HG02798 (cell line): ENCODE measurements around the gene RPAP3.

Experiments
- ATAC-seq: cut with Tn5 transposase; IDR thresholded peaks from one replicate; pipeline ENCODE4 v1.9.1; 2021; ENCODE audit warnings: mild to moderate bottlenecking; ENCODE audit not compliant: unreplicated experiment, poor library complexity

The RPAP3 gene

DNA sequence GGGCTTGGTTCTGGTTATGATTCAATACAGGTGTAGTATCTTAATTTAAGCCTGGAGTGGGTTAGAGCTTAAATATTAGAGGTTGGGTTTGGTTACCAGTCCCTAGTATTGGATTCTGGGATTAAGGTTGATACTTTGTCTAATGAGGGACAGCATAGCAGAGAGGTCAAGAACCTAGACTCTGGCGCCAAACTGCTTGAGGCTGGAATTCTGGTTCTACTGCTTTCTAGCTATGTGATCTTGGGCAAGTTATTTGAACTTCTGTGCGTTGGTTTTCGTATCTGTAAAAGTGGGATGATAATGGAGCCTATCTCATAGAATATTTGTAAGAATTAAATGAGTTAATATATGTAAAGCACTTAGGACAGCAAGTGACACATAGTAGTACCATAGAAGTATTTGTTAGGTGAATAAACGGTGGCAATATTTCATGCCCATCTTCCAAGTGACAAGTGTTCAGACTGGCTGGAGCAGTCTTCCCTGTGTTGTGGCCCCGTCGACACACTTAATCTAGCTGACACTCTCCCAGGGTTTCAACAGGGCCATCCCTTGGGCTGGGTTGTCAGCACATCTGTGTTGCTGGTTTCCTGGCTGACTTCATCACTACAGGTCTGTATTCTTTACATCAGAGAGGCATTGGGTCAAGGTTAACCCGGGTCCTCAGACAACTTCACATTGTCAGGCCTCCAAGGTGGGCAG is 16.5 kb upstream of the RPAP3 start:
- no peak for ATAC-seq

DNA sequence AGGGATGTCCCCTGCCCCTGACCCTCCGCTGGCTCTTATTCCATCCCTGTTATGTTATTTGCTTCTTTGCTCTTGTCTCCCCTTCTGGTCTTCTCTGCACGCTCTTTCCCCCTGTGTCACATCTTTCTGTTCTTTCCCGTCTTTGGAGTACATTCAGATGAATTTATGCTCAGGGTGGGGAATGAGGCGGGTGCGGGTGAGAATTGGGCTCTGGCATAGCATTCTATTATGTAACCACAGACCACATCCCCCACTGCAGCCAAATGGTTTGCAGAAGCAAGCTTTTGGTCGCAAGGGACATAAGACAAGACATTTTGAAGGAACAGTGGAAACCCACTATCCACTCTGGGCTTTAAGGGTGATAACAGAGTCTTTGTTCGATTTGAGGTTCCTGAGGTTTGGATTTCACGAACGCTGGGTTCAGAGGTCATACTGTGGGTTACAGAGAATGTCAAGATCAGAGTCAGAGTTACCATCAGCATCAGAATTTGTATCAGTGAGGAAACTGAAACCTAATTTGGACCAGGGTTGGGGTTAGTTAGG is 15.7 kb upstream of the RPAP3 start:
- no peak for ATAC-seq

DNA sequence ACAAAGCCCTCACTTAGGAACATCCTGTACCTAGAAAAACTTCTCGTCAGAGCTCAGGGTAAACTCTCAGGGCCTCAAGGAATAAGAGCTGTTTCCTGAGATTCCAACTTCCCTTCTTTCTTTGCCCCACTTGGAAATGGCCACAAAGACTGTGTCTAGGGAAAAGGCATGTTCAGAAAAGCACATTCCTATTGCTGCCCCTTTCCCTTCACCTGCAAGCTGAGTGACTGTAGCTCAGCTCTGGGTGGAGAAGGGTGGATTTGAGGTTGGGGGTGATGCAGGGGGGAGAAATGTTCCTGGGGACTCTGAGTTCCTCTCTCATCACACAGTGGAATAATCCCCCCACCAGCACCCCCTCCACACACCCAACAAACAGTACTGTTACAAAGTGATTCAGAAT is 12.7 kb upstream of the RPAP3 start:
- no peak for ATAC-seq

DNA sequence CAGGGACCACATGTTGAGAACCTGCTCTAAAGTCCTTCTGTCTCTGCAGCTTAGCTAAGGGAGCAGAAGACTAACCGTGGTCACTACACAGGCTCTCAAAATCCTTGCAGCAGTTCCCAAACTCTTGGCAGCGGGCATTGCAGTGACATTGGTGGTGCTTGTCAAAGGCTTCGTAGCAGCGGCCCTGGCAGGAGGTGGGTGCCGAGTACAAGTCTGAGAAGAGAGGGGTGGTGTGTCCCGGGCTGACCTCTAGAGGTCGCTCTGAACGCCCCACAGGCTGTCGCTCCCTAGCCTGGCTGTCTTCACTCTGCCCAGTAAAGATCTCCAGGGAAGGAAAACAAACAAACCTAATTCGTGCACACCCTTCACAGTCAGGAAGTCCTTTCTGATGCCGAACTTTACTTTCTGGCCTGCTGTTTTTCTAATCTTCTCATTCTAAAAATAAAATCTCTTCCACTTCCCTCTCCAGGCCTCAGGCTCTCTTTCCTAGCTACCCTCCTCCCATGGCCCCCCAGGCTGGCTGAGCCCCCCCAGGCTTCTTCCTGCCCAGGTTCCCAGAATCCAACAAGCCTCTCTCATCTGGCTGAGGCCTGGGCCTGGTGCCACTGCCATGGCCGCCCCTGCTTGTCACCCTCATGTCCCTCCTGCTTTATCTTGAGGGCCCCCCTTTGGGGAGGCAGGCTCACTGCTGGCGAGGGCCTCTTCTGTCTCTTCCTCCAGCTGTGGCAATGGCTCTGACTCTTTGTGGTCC is 11.8 kb upstream of the RPAP3 start:
- ATAC-seq: no peak

DNA sequence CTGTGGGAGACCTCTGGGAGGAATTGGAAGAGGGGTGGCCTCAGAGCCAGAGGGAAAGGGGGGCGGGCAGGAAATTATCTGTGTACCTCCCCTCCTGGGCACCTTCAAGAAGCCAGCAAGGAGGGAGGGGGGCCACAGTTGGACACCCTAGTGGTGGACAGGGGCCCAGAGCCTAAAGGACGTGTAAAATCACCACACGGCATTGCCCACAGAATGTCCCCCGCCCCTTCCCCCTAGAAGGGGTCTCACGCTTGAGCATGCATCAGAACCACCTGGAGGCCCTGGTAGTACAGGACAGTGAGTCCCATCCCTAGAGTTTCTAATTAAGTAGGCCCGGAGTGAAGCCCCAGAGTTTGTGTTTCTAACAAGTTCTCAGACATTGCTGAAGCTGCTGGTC is 11.2 kb upstream of the RPAP3 start:
- ATAC-seq: no peak

GRCh38 chr12:47715877-47716548 is 10.2 kb upstream of the RPAP3 start:
- no peak for ATAC-seq

GRCh38 chr12:47715393-47715876 is 9.6 kb upstream of the RPAP3 start:
- ATAC-seq: peak; percentile 71

DNA sequence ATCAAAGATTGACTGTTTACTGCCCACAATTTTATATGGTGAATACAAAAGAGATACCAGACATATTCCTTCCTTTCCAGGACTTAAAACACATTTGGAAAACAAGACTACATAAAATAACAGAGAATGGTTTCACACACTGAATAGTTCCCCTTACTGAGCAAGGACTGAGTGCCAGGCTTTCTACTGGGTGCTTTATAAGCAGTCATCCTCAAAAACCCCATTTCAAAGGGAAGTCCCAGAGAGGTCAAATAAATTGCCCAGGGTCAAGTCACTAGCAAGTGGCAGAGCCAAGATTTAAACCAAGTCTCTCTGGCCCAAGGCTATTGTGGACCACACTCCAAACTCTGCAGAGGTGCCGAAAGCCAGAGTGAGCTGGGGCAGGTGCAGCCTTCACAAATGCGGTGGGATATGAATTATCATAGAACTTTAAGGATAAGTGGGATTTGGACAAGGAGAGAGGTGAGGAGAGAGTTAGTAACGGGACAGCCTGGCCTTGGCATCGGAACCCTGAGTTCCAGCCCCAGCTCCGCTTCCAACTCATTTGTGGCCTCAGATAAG is 9.1 kb upstream of the RPAP3 start:
- peak; percentile 17 for ATAC-seq

- ATAC-seq: no peak
Measured at GRCh38 chr12:47712171-47712570, 6.3 kb upstream of the RPAP3 start.

- ATAC-seq: no peak
Measured at GRCh38 chr12:47711448-47711847, 5.6 kb upstream of the RPAP3 start.

DNA sequence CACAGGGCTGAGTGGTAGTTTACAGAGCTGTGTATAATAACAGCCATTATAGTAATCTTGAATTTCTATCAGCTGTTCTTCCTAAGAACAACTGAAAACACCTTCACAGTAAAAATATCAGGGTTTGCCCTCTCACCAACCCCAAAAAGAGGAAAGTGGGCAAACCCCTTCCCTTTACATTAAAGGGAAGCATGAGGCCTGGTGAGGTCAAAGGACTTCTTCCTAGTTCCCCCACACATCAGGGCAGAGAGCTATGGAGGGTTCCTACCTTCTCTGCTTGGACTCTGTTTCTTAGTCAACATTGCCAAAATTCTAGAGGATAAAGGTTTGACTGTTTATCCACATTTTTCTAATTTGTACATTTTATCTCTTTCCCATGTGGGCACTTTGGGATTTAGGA is 4.4 kb upstream of the RPAP3 start:
- ATAC-seq: no peak

- no peak for ATAC-seq
Measured at GRCh38 chr12:47709671-47710070, 3.8 kb upstream of the RPAP3 start.

GRCh38 chr12:47709237-47709636 is 3.4 kb upstream of the RPAP3 start:
- no peak for ATAC-seq

DNA sequence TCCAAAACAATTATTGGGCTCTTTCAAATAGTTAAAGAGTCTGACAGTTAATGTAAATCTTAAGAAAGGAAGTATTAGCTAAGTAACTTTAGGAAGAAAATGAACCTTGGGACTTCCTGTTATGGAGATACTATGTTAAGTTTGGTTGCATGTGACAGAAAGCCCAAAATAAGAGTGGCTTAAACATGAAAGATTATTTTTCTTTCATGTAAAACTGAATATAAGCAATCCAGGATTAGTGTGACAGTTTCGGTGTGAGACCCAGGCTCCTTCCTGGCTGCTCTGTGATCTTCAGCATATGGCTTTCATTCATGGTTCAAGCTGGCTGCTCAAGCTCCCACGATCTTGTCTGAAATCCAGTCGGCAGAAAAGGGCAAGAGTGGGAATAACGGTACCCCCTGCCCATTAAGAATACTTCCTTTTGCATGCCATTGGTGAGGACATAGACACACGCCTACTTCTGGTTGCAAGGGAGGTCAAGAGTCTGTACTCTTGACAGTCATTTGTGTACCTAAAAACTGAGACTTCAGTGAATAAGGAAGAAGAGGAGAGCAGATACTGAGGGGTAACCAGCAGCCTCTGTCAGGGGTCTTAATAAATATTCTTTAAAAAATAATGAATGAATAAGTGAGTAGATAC is 2.2 kb upstream of the RPAP3 start:
- no peak for ATAC-seq

- ATAC-seq: no peak
Measured at GRCh38 chr12:47707355-47707754, 1.5 kb upstream of the RPAP3 start.

DNA sequence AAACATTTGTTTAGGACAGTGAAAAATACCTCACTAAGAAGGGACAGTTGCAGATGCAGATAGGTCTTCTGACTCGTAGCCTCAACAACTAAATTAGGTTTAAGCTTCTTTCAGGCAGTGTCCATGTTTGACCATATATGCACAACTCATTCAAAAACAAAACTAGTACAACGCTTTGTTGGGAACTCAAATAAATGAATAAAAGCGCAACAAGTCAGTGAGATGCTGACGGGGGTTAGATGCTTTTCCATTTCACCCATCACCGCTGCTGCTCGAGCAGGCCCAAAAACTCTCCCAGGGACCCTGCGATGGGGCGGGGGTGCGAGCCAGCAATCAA is 633 bp downstream of the RPAP3 start:
- no peak for ATAC-seq

DNA sequence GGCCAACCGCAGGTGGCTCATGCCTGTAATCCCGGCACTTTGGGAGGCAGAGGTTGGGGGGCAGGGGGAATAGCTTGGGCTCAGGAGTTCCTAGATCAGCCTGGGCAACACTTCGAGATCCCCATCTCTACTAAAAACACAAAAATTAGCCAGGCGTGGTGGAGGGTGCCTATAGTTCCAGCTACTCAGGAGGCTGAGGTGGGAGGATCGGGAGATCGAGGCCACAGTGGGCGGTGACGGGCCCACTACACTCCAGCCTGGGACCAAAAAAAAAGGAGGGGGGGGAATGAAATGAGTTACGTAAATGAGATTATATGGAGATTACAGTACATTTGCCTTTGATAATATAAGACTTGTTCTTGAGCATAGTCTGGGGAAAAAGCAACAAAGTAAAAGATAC is 1.1 kb downstream of the RPAP3 start:
- ATAC-seq: no peak

- ATAC-seq: no peak
Measured at GRCh38 chr12:47700263-47700662, 5.6 kb downstream of the RPAP3 start.

DNA sequence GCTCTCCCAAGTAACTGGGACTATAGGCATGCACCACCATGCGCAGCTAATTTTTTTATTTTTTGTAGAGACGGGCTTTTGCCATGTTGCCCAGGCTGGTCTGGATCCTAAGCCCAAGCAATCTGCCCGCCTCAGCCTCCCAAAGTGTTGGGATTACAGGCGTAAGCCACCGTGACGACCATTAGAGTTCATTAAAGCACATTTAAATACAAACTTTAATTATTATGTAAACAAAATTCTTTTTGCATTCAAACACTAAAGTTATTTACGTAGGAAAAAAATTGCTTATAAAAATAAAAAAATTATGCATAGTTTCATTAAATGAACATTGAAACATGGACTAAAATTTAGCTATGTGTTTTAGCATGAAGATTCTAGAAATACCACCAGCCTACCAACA is 7.2 kb downstream of the RPAP3 start:
- ATAC-seq: no peak

DNA sequence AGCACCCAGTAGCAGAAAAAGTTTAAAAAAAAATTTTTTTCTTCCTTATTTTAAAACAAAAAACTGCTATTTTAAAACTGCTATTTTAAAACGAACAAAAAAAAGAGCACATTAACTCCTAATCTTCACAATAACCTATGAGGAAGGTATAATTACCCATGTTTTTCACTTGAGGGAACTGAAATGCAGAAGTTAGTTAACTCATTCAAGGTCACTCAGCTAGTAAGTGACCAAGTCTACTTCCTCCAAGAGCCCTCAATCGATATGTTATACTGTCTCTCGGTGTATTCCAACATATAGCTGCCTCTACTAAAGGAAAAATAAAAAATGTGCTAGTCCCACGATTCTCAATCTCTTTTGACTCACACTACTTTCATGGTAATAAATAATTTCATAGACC is 7.8 kb downstream of the RPAP3 start:
- ATAC-seq: no peak
